Cardiac muscle cell (in vitro differentiated cells and primary cell): ENCODE measurements around the gene FXYD1. TPM values are rescaled to one million over a fixed set of nuclear protein-coding genes. Genes with fewer than 3 reads are reported as not detected.

Experiments
- DNase-seq, 2 donors: peaks; one replicate each; pipeline versions ENCODE4 v3.0.0 to v3.0.0-alpha.2; 2010 to 2017; ENCODE audit warnings: low read depth in 1 of 2, low spot score in 1 of 2
- H3K27ac ChIP-seq: fragments of 200-600 bp; sonication (generic); 2 replicates; pipeline ENCODE4 v1.5.1; 2016
- H3K27me3 ChIP-seq: fragments of 200-600 bp; sonication (generic); 2 replicates; pipeline ENCODE4 v1.6.0; 2016; ENCODE audit warnings: control low read depth
- H3K36me3 ChIP-seq: fragments of 200-600 bp; sonication (generic); 2 replicates; pipeline ENCODE4 v1.5.1; 2016; ENCODE audit warnings: control low read depth
- H3K4me1 ChIP-seq: fragments of 200-600 bp; sonication (generic); 2 replicates; pipeline ENCODE4 v1.8.1; 2017; ENCODE audit warnings: low read depth, mild to moderate bottlenecking, mixed run types
- H3K4me3 ChIP-seq: fragments of 200-600 bp; sonication (generic); 2 replicates; pipeline ENCODE4 v1.5.1; 2016; ENCODE audit warnings: mild to moderate bottlenecking
- H3K9me3 ChIP-seq: fragments of 200-600 bp; sonication (generic); 2 replicates; pipeline ENCODE4 v1.5.1; 2017; ENCODE audit warnings: low read depth, mild to moderate bottlenecking, control low read depth
- CTCF ChIP-seq: IDR thresholded peaks from 2 replicates; pipeline ENCODE4 v1.5.1; 2012; ENCODE audit warnings: low read depth, mild to moderate bottlenecking, low read length
- polyA plus RNA-seq: library from polyadenylated mRNA; unstranded; fragments of >200 nt; fragmentation: Nextera tagmentation; extraction: Ambion mirVana; gene quantifications from 2 replicates; pipeline ENCODE4 v1.2.1, GENCODE V29; 2016
- total RNA-seq: library from RNA; depleted of rRNA; stranded (reverse); fragments of >200 nt; gene quantifications from 2 replicates; pipeline ENCODE4 v1.2.3, GENCODE V29; 2016

Gene FXYD1
- total and polyA plus RNA-seq, 2 experiments from 2014 or later: 154 to 314 TPM

- Histone ChIP-seq H3K4me1 (no peaks in the 10 kb centered on the region), H3K36me3 (no peaks in the 10 kb centered on the region), H3K9me3 (no peaks in the 10 kb centered on the region), H3K4me3 (no peak overlapping the region), H3K27ac (no peak overlapping the region), H3K27me3 (no peaks in the 10 kb centered on the region)
- DNase-seq: no peak
- no peak for TF ChIP-seq CTCF
Measured at GRCh38 chr19:35174226-35174625, 35.6 kb downstream of the FXYD1 start.

- Histone ChIP-seq H3K27ac (no peak overlapping the region), H3K36me3 (no peaks in the 10 kb centered on the region), H3K9me3 (no peaks in the 10 kb centered on the region), H3K4me1 (no peaks in the 10 kb centered on the region), H3K27me3 (no peaks in the 10 kb centered on the region), H3K4me3 (no peak overlapping the region)
- no peak for DNase-seq
- TF ChIP-seq CTCF: no peak
Measured at GRCh38 chr19:35176181-35176570, 37.6 kb downstream of the FXYD1 start.

GRCh38 chr19:35177377-35178274 lies 39.0 kb downstream of the FXYD1 start:
- TF ChIP-seq CTCF: no peak
- DNase-seq: no peak
- Histone ChIP-seq H3K4me1 (no peaks in the 10 kb centered on the region), H3K9me3 (no peaks in the 10 kb centered on the region), H3K27ac (no peak overlapping the region), H3K27me3 (no peaks in the 10 kb centered on the region), H3K4me3 (no peak overlapping the region), H3K36me3 (no peaks in the 10 kb centered on the region)

- DNase-seq: peak in 1 of 2 donors; percentile 62
- no peak for TF ChIP-seq CTCF
Measured at GRCh38 chr19:35178701-35179100, 40.1 kb downstream of the FXYD1 start.

DNA sequence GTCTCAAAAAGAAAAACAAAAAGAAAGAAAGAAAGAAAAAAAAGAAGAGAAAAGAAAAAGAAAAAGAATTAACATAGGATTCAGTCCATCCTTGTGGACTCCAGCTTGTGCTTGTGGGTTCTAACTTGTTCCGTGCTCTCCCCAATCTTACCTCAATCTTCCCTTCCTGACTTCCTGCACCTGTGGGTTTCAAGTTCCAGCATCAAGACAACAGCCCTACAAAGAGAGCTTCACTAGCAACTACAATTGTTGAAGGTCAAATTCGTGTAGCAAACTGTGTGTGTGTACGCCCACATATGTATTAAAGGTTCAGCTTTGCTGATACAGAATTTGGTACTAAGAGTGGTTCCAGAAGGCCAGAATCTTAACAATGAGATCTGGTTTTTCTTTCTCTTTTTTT lies 41.2 kb downstream of the FXYD1 start:
- no peak for DNase-seq
- Histone ChIP-seq H3K4me3 (no peak overlapping the region), H3K36me3 (no peaks in the 10 kb centered on the region), H3K27ac (no peak overlapping the region), H3K9me3 (no peaks in the 10 kb centered on the region), H3K4me1 (no peaks in the 10 kb centered on the region), H3K27me3 (no peaks in the 10 kb centered on the region)
- TF ChIP-seq CTCF: no peak

More at GRCh38 chr19:35178701-35179100, 40.1 kb downstream of the FXYD1 start:
- H3K9me3 ChIP-seq: no peaks in the 10 kb centered on the region
- no peak overlapping the region for H3K27ac ChIP-seq
- H3K36me3 ChIP-seq: no peaks in the 10 kb centered on the region
- no peak overlapping the region for H3K4me3 ChIP-seq
- no peaks in the 10 kb centered on the region for H3K4me1 ChIP-seq
- no peaks in the 10 kb centered on the region for H3K27me3 ChIP-seq
